NK-92 treated with Interleukin-12 subunit alpha and Interleukin-12 subunit beta, amount 100 ng/mL, for 24 hours (cell line): ENCODE data around the gene FILIP1.
"Not testable (repeated sequence)": the region's sequence is repeated elsewhere in the genome, so short reads cannot be mapped to it uniquely, and the experiment has no call there.

Experiments used
- DNase-seq: peaks from one replicate; lab custom pipeline; 2025; lab: John Stamatoyannopoulos, UW

The FILIP1 gene

GRCh38 chr6:75449630-75450206, 43.9 kb downstream of the FILIP1 start:
- no peak for DNase-seq

GRCh38 chr6:75446241-75446880, 47.2 kb downstream of the FILIP1 start:
- no peak for DNase-seq

- DNase-seq = no peak
Measured at GRCh38 chr6:75445738-75446137, 47.9 kb downstream of the FILIP1 start.

- DNase-seq = no peak
Measured at GRCh38 chr6:75444899-75445298, 48.7 kb downstream of the FILIP1 start.

- not testable (repeated sequence) for DNase-seq
Measured at GRCh38 chr6:75441883-75442282, 51.7 kb downstream of the FILIP1 start.

GRCh38 chr6:75441479-75441878, 52.1 kb downstream of the FILIP1 start:
- DNase-seq = not testable (repeated sequence)

- DNase-seq = no peak
Measured at GRCh38 chr6:75438442-75439116, 55.0 kb downstream of the FILIP1 start.

- no peak for DNase-seq
Measured at GRCh38 chr6:75438013-75438431, 55.6 kb downstream of the FILIP1 start.

- DNase-seq = no peak
Measured at GRCh38 chr6:75437421-75437891, 56.1 kb downstream of the FILIP1 start.

GRCh38 chr6:75436869-75437268, 56.7 kb downstream of the FILIP1 start:
- DNase-seq = no peak

GRCh38 chr6:75432809-75433208, 60.8 kb downstream of the FILIP1 start:
- not testable (repeated sequence) for DNase-seq

GRCh38 chr6:75431379-75431778, 62.2 kb downstream of the FILIP1 start:
- no peak for DNase-seq

GRCh38 chr6:75430631-75431325, 62.8 kb downstream of the FILIP1 start:
- no peak for DNase-seq

- DNase-seq = no peak
Measured at GRCh38 chr6:75429061-75429703, 64.4 kb downstream of the FILIP1 start.

GRCh38 chr6:75428204-75428603, 65.4 kb downstream of the FILIP1 start:
- no peak for DNase-seq

GRCh38 chr6:75427329-75427728, 66.3 kb downstream of the FILIP1 start:
- no peak for DNase-seq

- DNase-seq = no peak
Measured at GRCh38 chr6:75424618-75425548, 68.7 kb downstream of the FILIP1 start.

- DNase-seq = no peak
Measured at GRCh38 chr6:75423386-75423785, 70.2 kb downstream of the FILIP1 start.

- no peak for DNase-seq
Measured at GRCh38 chr6:75422024-75422639, 71.5 kb downstream of the FILIP1 start.

GRCh38 chr6:75421316-75422023, 72.1 kb downstream of the FILIP1 start:
- DNase-seq = no peak
